SU-DHL-6 (cell line): ENCODE data around the gene PEX10.

Source experiments
- CTCF ChIP-seq: fragments of 200-600 bp; sonication (generic); IDR thresholded peaks from one replicate; pipeline ENCODE4 v1.5.1; 2017; ENCODE audit warnings: antibody characterized with exemption, mild to moderate bottlenecking, low read length, moderate library complexity; ENCODE audit not compliant: insufficient read depth, poor library complexity, severe bottlenecking
- EZH2phosphoT487 ChIP-seq: fragments of 200-600 bp; sonication (generic), shearing (Covaris generic); conservative IDR thresholded peaks from 2 replicates; pipeline ENCODE4 v1.6.1; 2018; ENCODE audit warnings: mild to moderate bottlenecking, antibody characterized with exemption, low read length, moderate library complexity, mixed read lengths

- no peak for TF ChIP-seq CTCF
- no peak for TF ChIP-seq EZH2phosphoT487
Observed at GRCh38 chr1:2460203-2460602, 47.8 kb upstream of the PEX10 start.
